Endodermal cell (in vitro differentiated cells): ENCODE measurements around the gene COL18A1. TPM values are rescaled to one million over a fixed set of nuclear protein-coding genes. Genes with fewer than 3 reads are reported as not detected.

Experiments used
- DNase-seq: peaks from one replicate; pipeline ENCODE4 v3.0.0-alpha.2; 2017
- H3K27ac ChIP-seq: 2 replicates; pipeline ENCODE4 v1.5.1; 2013; ENCODE audit warnings: mild to moderate bottlenecking, low read depth, low read length, moderate library complexity
- H3K27me3 ChIP-seq: 2 replicates; pipeline ENCODE4 v1.6.1; 2013; ENCODE audit warnings: mild to moderate bottlenecking, low read length, moderate library complexity; ENCODE audit not compliant: insufficient read depth, control insufficient read depth, poor library complexity, severe bottlenecking
- H3K36me3 ChIP-seq: 2 replicates; pipeline ENCODE4 v1.7.0; 2013; ENCODE audit warnings: mild to moderate bottlenecking, low read length, moderate library complexity; ENCODE audit not compliant: control insufficient read depth, insufficient read depth
- H3K4me1 ChIP-seq: one replicate; pipeline ENCODE4 v1.7.0; 2013; ENCODE audit warnings: low read length; ENCODE audit not compliant: control insufficient read depth, insufficient read depth
- H3K4me3 ChIP-seq: 2 replicates; pipeline ENCODE4 v1.5.1; 2013; ENCODE audit warnings: mild to moderate bottlenecking, low read length, moderate library complexity
- H3K9ac ChIP-seq: 2 replicates; pipeline ENCODE4 v1.6.1; 2013; ENCODE audit warnings: mild to moderate bottlenecking, low read length, moderate library complexity; ENCODE audit not compliant: poor library complexity, severe bottlenecking; ENCODE audit errors: extremely low read depth
- H3K9me3 ChIP-seq: 2 replicates; pipeline ENCODE4 v1.6.1; 2013; ENCODE audit warnings: mild to moderate bottlenecking, low read length, moderate library complexity; ENCODE audit not compliant: control insufficient read depth
- H3K27ac Mint-ChIP-seq: 2 replicates; pipeline ENCODE4 v1.8.0; 2020; ENCODE audit warnings: mixed read lengths
- H3K27me3 Mint-ChIP-seq: 2 replicates; pipeline ENCODE4 v1.8.0; 2021; ENCODE audit warnings: mild to moderate bottlenecking, mixed read lengths; ENCODE audit not compliant: insufficient read depth
- H3K36me3 Mint-ChIP-seq: 2 replicates; pipeline ENCODE4 v1.8.0; 2020; ENCODE audit warnings: low read depth, mixed read lengths
- H3K4me1 Mint-ChIP-seq: 2 replicates; pipeline ENCODE4 v1.8.0; 2020; ENCODE audit warnings: mixed read lengths
- H3K4me3 Mint-ChIP-seq: 2 replicates; pipeline ENCODE4 v1.8.0; 2020; ENCODE audit warnings: mild to moderate bottlenecking, moderate library complexity, mixed read lengths
- H3K9me3 Mint-ChIP-seq: 2 replicates; pipeline ENCODE4 v1.8.0; 2020; ENCODE audit warnings: mild to moderate bottlenecking, mixed read lengths
- WGBS, 2 experiments: methylation state at CpG; one replicate each; pipeline versions ENCODE4 v1.1.5 to v1.1.7; 2013; ENCODE audit warnings: missing lambda C conversion rate in 2 of 2, mixed read lengths in 1 of 2; ENCODE audit not compliant: insufficient coverage in 1 of 2, insufficient read length in 1 of 2; 5-methylcytosine and 5-hydroxymethylcytosine counted together
- total RNA-seq, 2 donors: library from RNA; stranded (reverse); fragmentation: NEBNext Ultra II Directional in 1 of 2; extraction: Animal tissue kit (Norgen Biotek cat#: 25700) in 1 of 2; gene quantifications; 2 replicates in 1 of 2; 3 replicates in 1 of 2; pipeline ENCODE4 v1.2.1, GENCODE V29; 2021
- TF ChIP-seq, protein P1 (sequence below): fragments of 200-600 bp; sonication (generic); conservative IDR thresholded peaks from 2 replicates; pipeline ENCODE4 v1.5.0; 2021; ENCODE audit warnings: antibody characterized with exemption, mild to moderate bottlenecking

The COL18A1 gene
- total RNA-seq, 2 donors from 2014 or later, result 332 to 398 TPM

DNA sequence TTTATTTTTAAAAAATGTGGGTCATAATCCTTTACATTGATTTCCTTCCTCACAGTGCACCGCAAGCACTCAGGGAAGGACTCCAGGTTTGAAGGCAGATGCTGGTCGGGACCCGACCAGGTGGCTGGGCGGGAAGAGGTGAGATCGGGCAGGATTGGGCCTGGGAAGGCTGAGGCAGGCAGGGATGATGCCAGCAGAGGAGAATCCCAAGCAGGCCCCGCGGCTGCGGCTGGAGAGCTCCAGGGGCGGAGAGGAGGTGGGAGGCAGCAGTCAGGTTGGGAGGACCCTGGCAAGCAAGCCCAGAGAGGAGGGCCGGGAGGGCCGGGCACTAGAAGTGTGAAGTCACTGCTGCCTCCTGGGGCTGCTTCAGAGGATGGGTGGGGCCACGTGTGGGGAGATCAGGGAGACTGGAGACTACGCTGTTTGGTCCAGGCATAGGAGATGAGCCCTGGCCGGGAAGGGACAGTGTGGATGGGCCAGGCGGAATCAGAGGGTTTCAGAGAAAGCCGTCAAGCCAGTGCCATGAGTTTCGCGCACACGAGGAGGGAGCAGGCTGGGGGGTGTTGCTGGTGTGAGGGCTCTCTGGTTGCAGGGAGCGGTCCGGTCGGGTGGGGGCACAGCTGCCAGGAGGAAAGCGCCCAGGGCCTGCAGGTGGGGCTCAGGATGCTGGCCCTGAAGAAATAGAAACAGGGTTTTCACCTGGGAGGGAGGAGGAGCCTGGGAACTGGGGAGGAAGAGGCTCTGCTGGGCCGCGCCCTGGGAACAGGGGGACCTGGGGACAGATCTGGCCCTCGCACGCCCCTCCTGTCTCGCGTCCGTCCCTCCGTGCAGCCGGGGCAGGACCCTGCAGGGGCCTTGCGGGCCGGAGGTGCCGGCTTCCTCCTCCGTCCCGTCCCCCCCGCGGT is 888 bp upstream of the COL18A1 start:
- peaks cover 12% of the 10 kb centered on the region for H3K4me1 ChIP-seq
- peak; percentile 91 for DNase-seq

DNA sequence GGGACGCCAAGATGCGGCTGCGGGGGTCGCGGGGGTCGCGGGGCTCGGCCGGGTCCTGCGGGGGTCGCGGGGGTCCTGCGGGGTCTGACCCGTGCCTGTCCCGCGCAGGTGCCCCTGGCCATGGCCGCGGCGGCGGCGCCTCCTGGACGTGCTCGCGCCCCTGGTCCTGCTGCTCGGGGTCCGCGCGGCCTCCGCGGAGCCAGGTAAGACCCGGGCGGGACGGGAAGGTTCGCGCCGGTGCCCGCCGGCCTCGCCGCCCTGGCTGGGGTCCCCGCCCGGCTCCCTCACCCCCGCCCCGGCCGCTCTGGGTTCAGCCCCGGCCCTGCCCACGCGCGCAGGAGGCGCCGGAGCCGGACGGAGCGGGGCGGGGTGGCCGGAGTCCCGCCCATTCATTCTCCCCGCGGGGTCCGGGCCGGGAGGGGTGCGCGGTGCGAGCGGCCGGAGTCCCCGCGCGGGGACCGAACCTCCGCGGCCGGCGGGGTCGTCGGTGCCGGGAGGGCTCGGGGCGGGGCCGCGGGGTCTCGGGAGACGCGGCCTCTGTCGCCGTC is 380 bp downstream of the COL18A1 start:
- H3K4me3 ChIP-seq, result peak overlapping the region; percentile 95
- Mint-ChIP-seq H3K27me3 (peaks cover 24% of the 10 kb centered on the region), H3K4me1 (peaks cover 38% of the 10 kb centered on the region), H3K27ac (no peak overlapping the region), H3K9me3 (peaks cover 13% of the 10 kb centered on the region), H3K36me3 (peaks cover 19% of the 10 kb centered on the region), H3K4me3 (peak overlapping the region; percentile 72)
- H3K27ac ChIP-seq, result peak overlapping the region; percentile 53
- peak overlapping the region; percentile 92 for H3K9ac ChIP-seq
- 0% methylated on average over 19 to 86 of the region's 86 CpGs for WGBS, 2 experiments
- peaks cover 11% of the 10 kb centered on the region for H3K9me3 ChIP-seq
- H3K36me3 ChIP-seq, result peaks cover 27% of the 10 kb centered on the region
- DNase-seq, result peak; percentile 67
- H3K4me1 ChIP-seq, result peaks cover 12% of the 10 kb centered on the region
- TF ChIP-seq, protein P1, sequence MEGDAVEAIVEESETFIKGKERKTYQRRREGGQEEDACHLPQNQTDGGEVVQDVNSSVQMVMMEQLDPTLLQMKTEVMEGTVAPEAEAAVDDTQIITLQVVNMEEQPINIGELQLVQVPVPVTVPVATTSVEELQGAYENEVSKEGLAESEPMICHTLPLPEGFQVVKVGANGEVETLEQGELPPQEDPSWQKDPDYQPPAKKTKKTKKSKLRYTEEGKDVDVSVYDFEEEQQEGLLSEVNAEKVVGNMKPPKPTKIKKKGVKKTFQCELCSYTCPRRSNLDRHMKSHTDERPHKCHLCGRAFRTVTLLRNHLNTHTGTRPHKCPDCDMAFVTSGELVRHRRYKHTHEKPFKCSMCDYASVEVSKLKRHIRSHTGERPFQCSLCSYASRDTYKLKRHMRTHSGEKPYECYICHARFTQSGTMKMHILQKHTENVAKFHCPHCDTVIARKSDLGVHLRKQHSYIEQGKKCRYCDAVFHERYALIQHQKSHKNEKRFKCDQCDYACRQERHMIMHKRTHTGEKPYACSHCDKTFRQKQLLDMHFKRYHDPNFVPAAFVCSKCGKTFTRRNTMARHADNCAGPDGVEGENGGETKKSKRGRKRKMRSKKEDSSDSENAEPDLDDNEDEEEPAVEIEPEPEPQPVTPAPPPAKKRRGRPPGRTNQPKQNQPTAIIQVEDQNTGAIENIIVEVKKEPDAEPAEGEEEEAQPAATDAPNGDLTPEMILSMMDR, result no peak
- peaks cover 3% of the 10 kb centered on the region for H3K27me3 ChIP-seq

More for the DNA sequence above, 888 bp upstream of the COL18A1 start:
- peaks cover 19% of the 10 kb centered on the region for H3K36me3 ChIP-seq
- H3K9ac ChIP-seq, result peak overlapping the region; percentile 41
- WGBS, 2 experiments, result 21 to 25% methylated on average over 21 to 39 of the region's 39 CpGs
- no peak overlapping the region for H3K27ac ChIP-seq
- H3K4me3 ChIP-seq, result peak overlapping the region; percentile 69
- Mint-ChIP-seq H3K27me3 (peaks cover 27% of the 10 kb centered on the region), H3K27ac (peak overlapping the region; percentile 91), H3K4me3 (peak overlapping the region; percentile 72), H3K9me3 (peaks cover 13% of the 10 kb centered on the region), H3K4me1 (peaks cover 32% of the 10 kb centered on the region), H3K36me3 (peaks cover 16% of the 10 kb centered on the region)
- peaks cover 3% of the 10 kb centered on the region for H3K27me3 ChIP-seq
- H3K9me3 ChIP-seq, result peaks cover 11% of the 10 kb centered on the region
- TF ChIP-seq, protein P1, result no peak

DNA sequence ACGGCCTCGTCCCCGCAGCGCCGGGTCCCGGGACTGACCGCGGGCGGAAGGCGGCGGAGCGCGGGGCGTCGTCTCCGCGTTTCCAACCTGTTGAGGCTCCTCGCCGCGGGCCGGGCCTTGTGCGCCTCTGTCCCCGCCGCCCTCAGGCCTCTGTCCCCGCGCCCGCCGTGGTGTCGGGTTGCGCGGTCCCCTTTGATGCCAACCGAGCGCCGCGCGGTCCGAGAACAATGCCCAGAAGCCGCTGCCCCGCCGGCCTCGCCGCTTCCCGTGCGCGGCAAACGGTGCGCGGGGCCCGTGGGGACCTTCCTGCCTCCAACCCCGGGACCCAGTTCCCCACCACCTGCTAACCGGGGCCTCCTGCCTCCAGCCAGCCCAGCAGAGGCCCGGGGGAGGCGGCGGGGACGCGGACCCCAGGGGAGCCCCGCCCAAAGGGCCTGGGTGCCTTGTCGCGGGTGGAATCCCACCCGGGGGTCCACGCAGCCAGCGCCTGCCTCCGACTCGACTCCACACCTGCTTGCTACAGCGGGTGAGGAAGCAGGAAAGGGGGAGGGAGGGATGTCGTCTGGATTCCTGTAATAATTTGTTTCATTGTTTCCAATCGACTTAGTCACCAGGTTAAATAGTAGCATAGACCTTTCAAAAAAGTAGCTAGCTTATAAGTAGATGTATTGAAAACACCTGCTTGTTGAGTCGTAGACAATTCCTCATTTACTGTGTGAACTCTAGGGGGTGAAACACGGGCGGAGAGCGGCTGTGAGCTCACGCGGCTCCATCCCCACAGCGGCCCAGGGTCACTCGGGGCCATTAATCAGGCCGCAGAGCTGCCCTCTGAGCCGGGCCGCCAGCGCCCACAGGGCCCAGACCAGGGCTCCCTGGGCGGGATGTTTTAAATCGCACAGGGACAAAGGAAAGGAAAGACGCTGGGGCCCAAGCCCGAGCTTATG is 1.1 kb downstream of the COL18A1 start:
- WGBS, 2 experiments, result 2 to 4% methylated on average over 24 to 83 of the region's 83 CpGs
- H3K27me3 ChIP-seq, result peaks cover 3% of the 10 kb centered on the region
- H3K4me3 ChIP-seq, result peak overlapping the region; percentile 95
- peaks cover 23% of the 10 kb centered on the region for H3K27me3 Mint-ChIP-seq
- peak overlapping the region; percentile 91 for H3K27ac ChIP-seq
- peak; percentile 82 for DNase-seq
- H3K4me1 ChIP-seq, result peaks cover 12% of the 10 kb centered on the region
- peaks cover 45% of the 10 kb centered on the region for H3K4me1 Mint-ChIP-seq
- peak overlapping the region; percentile 94 for H3K27ac Mint-ChIP-seq
- H3K36me3 ChIP-seq, result peaks cover 33% of the 10 kb centered on the region
- H3K9ac ChIP-seq, result peak overlapping the region; percentile 92
- H3K36me3 Mint-ChIP-seq, result peaks cover 23% of the 10 kb centered on the region
- H3K9me3 ChIP-seq, result peaks cover 4% of the 10 kb centered on the region
- TF ChIP-seq, protein P1, result no peak
- peaks cover 10% of the 10 kb centered on the region for H3K9me3 Mint-ChIP-seq
- H3K4me3 Mint-ChIP-seq, result peak overlapping the region; percentile 72
